Superior temporal gyrus (tissue), 1 donor: ENCODE results near the gene BCL7A.
A peak's percentile ranks its signal among the peaks of the same experiment; 100 is the strongest.
"Not testable (repeated sequence)": the region's sequence is repeated elsewhere in the genome, so short reads cannot be mapped to it uniquely, and the experiment has no call there.

Source experiments
- DNase-seq: peaks from one replicate; pipeline ENCODE4 v3.0.0-alpha.2; 2016; ENCODE audit errors: extremely low spot score

BCL7A gene

GRCh38 chr12:122054842-122055520 lies 33.3 kb downstream of the BCL7A start:
- no peak for DNase-seq

GRCh38 chr12:122056406-122056805 lies 34.7 kb downstream of the BCL7A start:
- DNase-seq, result not testable (repeated sequence)

GRCh38 chr12:122057007-122057735 lies 35.5 kb downstream of the BCL7A start:
- no peak for DNase-seq

GRCh38 chr12:122057769-122058168 lies 36.1 kb downstream of the BCL7A start:
- no peak for DNase-seq

GRCh38 chr12:122058549-122059149 lies 37.0 kb downstream of the BCL7A start:
- no peak for DNase-seq

- no peak for DNase-seq
These were observed 37.7 kb downstream of the BCL7A start for GRCh38 chr12:122059203-122059960.

- no peak for DNase-seq
These were observed 38.4 kb downstream of the BCL7A start for GRCh38 chr12:122060081-122060501.

GRCh38 chr12:122061253-122061652 lies 39.6 kb downstream of the BCL7A start:
- DNase-seq, result no peak

GRCh38 chr12:122062832-122063693 lies 41.4 kb downstream of the BCL7A start:
- no peak for DNase-seq

GRCh38 chr12:122063694-122064024 lies 42.0 kb downstream of the BCL7A start:
- no peak for DNase-seq

GRCh38 chr12:122064025-122064777 lies 42.5 kb downstream of the BCL7A start:
- peak; percentile 83 for DNase-seq

- DNase-seq, result no peak
These were observed 43.3 kb downstream of the BCL7A start for GRCh38 chr12:122064780-122065588.

- DNase-seq, result no peak
These were observed 45.9 kb downstream of the BCL7A start for GRCh38 chr12:122067548-122067947.

- no peak for DNase-seq
These were observed 46.3 kb downstream of the BCL7A start for GRCh38 chr12:122067966-122068365.

- peak; percentile 17 for DNase-seq
These were observed 50.6 kb downstream of the BCL7A start for GRCh38 chr12:122072031-122072970.

- DNase-seq, result no peak
These were observed 52.1 kb downstream of the BCL7A start for GRCh38 chr12:122073815-122074214.

GRCh38 chr12:122076743-122077495 lies 55.2 kb downstream of the BCL7A start:
- DNase-seq, result no peak
